ENCODE measurements around the gene PRF1.
A peak's percentile ranks its signal among the peaks of the same experiment; 100 is the strongest.

PRF1 gene

GRCh38 chr10:70620020-70620289, 17.4 kb upstream of the PRF1 start:
- TF ChIP-seq CTCF (IDR thresholded peaks at IDR 0.05) = no peak
- no peak for TF ChIP-seq ZFX (IDR thresholded peaks at IDR 0.05; ENCODE audit: borderline replicate concordance)
- H3K27ac ChIP-seq = no peak overlapping the region

- TF ChIP-seq CTCF (IDR thresholded peaks at IDR 0.05) = peak; percentile 44
- TF ChIP-seq ZFX (IDR thresholded peaks at IDR 0.05; ENCODE audit: borderline replicate concordance) = no peak
- H3K27ac ChIP-seq = no peak overlapping the region
Observed at GRCh38 chr10:70619271-70620019, 16.9 kb upstream of the PRF1 start.

GRCh38 chr10:70618663-70619062, 16.1 kb upstream of the PRF1 start:
- H3K27ac ChIP-seq = no peak overlapping the region

GRCh38 chr10:70617798-70618568, 15.4 kb upstream of the PRF1 start:
- TF ChIP-seq ZFX (IDR thresholded peaks at IDR 0.05; ENCODE audit: borderline replicate concordance) (no peak), CTCF (IDR thresholded peaks at IDR 0.05) (no peak)
- H3K27ac ChIP-seq = no peak overlapping the region

More at GRCh38 chr10:70618663-70619062, 16.1 kb upstream of the PRF1 start:
- TF ChIP-seq CTCF (IDR thresholded peaks at IDR 0.05) (no peak), ZFX (IDR thresholded peaks at IDR 0.05; ENCODE audit: borderline replicate concordance) (no peak)

- no peak overlapping the region for H3K27ac ChIP-seq
- TF ChIP-seq CTCF (IDR thresholded peaks at IDR 0.05) (no peak), ZFX (IDR thresholded peaks at IDR 0.05; ENCODE audit: borderline replicate concordance) (no peak)
Observed at GRCh38 chr10:70616761-70617160, 14.2 kb upstream of the PRF1 start.

GRCh38 chr10:70615784-70616522, 13.4 kb upstream of the PRF1 start:
- no peak overlapping the region for H3K27ac ChIP-seq
- TF ChIP-seq CTCF (IDR thresholded peaks at IDR 0.05) = no peak
- TF ChIP-seq ZFX (IDR thresholded peaks at IDR 0.05; ENCODE audit: borderline replicate concordance) = no peak
